ENCODE results near the gene TMEM242. TPM values are rescaled to one million over a fixed set of nuclear protein-coding genes. Genes with fewer than 3 reads are reported as not detected.

The TMEM242 gene
- total RNA-seq, 4 donors from 2014 or later = 2.7 to 8.0 (median 4.3) TPM

- peaks cover 0 to 22% (median 7%) of the 10 kb centered on the region in 3 donors for H3K4me1 ChIP-seq
- intact Hi-C loops (cut with DNase I) = no loop called here
- no peak for TF ChIP-seq POLR2A (IDR thresholded peaks at IDR 0.05)
- TF ChIP-seq CTCF (IDR thresholded peaks at IDR 0.05) = no peak
- no peak for DNase-seq
- H3K36me3 ChIP-seq = no peaks in the 10 kb centered on the region
- H3K9me3 ChIP-seq = no peaks in the 10 kb centered on the region
- H3K27ac ChIP-seq = no peak overlapping the region
- no peak overlapping the region for H3K4me3 ChIP-seq
- WGBS, 2 donors = 87 to 93% methylated on average over 5 to 8 of the region's 9 CpGs
- H3K27me3 ChIP-seq = no peaks in the 10 kb centered on the region
These were observed 45.1 kb downstream of the TMEM242 start for GRCh38 chr6:157278171-157278570.

GRCh38 chr6:157276731-157277130 is 46.6 kb downstream of the TMEM242 start:
- no peak for DNase-seq

DNA sequence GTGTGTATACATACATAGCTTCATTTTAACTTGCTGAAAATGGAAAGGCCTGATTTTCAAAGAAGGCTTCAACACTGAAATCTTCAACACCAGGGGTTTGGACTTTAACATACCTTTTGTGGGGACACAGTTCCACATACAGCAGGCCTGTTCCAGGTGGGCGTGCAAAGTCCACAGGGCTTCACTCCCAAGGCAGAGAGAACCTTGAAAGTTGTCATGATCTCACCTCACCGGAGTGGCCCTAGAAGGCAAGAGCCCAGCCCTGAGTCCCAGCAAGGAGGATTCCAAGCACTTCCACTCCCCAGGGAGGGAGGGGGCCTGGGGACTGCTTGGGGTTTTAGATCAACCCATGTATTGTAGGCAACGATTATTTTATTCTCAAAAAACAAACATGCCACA is 47.2 kb downstream of the TMEM242 start:
- peaks cover 0 to 27% (median 7%) of the 10 kb centered on the region in 3 donors for H3K4me1 ChIP-seq
- no peaks in the 10 kb centered on the region for H3K36me3 ChIP-seq
- no peak overlapping the region for H3K4me3 ChIP-seq
- no peaks in the 10 kb centered on the region for H3K9me3 ChIP-seq
- no peaks in the 10 kb centered on the region for H3K27me3 ChIP-seq
- WGBS, 2 donors = 79 to 88% methylated on average over 3 of the region's 3 CpGs
- TF ChIP-seq POLR2A (IDR thresholded peaks at IDR 0.05) (no peak), CTCF (IDR thresholded peaks at IDR 0.05) (no peak)
- DNase-seq = no peak
- no peak overlapping the region for H3K27ac ChIP-seq
- intact Hi-C loops (cut with DNase I) = no loop called here

More at GRCh38 chr6:157276731-157277130, 46.6 kb downstream of the TMEM242 start:
- intact Hi-C loops (cut with DNase I) = no loop called here
- Histone ChIP-seq H3K4me1 (peaks cover 0 to 27% (median 7%) of the 10 kb centered on the region in 3 donors), H3K9me3 (no peaks in the 10 kb centered on the region), H3K4me3 (no peak overlapping the region), H3K27ac (no peak overlapping the region), H3K36me3 (no peaks in the 10 kb centered on the region), H3K27me3 (no peaks in the 10 kb centered on the region)
- 80 to 89% methylated on average over 9 of the region's 9 CpGs for whole genome bisulfite sequencing, 2 donors
- TF ChIP-seq CTCF (IDR thresholded peaks at IDR 0.05) (no peak), POLR2A (IDR thresholded peaks at IDR 0.05) (no peak)

DNA sequence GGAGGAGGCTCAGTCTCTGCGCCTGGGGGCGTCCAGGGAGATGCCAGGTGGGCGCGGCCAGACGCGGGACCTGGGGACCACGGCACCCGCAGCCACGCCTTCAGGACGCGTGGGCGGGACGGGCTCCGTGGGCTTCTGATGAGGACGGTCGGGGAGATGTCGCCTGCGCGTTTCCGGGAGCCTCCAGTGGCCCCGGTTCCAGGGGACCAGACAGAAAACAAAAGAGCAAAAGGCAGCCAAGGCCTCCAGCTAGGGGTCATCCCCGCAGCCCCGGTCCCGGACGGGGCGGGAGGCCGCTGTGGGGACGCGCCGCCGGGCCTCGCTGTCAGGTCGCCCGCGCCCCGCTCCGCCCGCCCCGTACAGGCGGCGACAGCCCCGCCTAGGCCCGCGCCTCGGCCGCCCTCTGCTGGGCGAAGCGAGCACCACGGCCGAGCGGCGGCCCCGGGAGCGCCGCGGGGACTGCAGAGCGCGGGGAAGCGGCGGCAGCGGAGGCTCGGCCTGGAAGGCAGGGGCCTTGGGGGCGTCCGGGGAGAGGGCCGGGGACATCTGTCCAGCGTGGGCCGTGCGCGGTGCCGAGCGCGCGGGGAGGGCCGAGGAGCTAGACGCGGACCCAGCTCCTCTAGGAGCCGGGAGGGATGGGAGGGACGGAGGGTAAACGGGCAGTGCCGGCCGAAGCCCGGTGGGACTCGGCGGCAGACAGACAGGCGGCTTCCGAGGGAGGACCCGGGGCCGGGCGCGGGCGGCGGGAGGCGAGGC is 48.7 kb downstream of the TMEM242 start:
- peak; percentile 21 for DNase-seq
- Histone ChIP-seq H3K4me1 (peaks cover 0 to 30% (median 9%) of the 10 kb centered on the region in 3 donors), H3K36me3 (no peaks in the 10 kb centered on the region), H3K27me3 (no peaks in the 10 kb centered on the region), H3K4me3 (peak overlapping the region; percentile 53 to 69 (median 65)), H3K9me3 (no peaks in the 10 kb centered on the region), H3K27ac (peak overlapping the region; percentile 79 to 90 (median 86))
- TF ChIP-seq CTCF (IDR thresholded peaks at IDR 0.05) (peak; percentile 49 to 98 (median 96)), POLR2A (IDR thresholded peaks at IDR 0.05) (peak in 2 of 4 donors; percentile 26 to 56)
- 0% methylated on average over 1 to 6 of the region's 93 CpGs for WGBS, 2 donors
- intact Hi-C loops (cut with DNase I) = loop anchor here (5.0 kb wide), 1 partner anchor 42 kb away; no protein-coding TSS in a partner anchor

GRCh38 chr6:157273756-157274470 is 49.4 kb downstream of the TMEM242 start:
- Histone ChIP-seq H3K4me1 (peaks cover 0 to 38% (median 13%) of the 10 kb centered on the region in 3 donors), H3K9me3 (no peaks in the 10 kb centered on the region), H3K4me3 (peak overlapping the region; percentile 53 to 69 (median 65)), H3K27me3 (no peaks in the 10 kb centered on the region), H3K27ac (peak overlapping the region; percentile 79 to 90 (median 86)), H3K36me3 (no peaks in the 10 kb centered on the region)
- 8 to 31% methylated on average over 11 to 28 of the region's 30 CpGs for WGBS, 2 donors
- peak; percentile 10 for DNase-seq
- TF ChIP-seq CTCF (IDR thresholded peaks at IDR 0.05) (no peak), POLR2A (IDR thresholded peaks at IDR 0.05) (peak in 1 of 4 donors; percentile 34)
- intact Hi-C loops (cut with DNase I) = loop anchor here (5.0 kb wide), 1 partner anchor 42 kb away; no protein-coding TSS in a partner anchor

All from esophagus squamous epithelium (tissue), 5 donors.